Measurements from ENCODE around the gene PDXDC1. TPM values are rescaled to one million over a fixed set of nuclear protein-coding genes. Genes with fewer than 3 reads are reported as not detected.
A peak's percentile ranks its signal among the peaks of the same experiment; 100 is the strongest.
"Not testable (repeated sequence)": the region's sequence is repeated elsewhere in the genome, so short reads cannot be mapped to it uniquely, and the experiment has no call there.

Gene PDXDC1
- 75.5 and 80.3 TPM in 2 replicates for total RNA-seq (2014; rRNA removed; shearing (Covaris generic))

GRCh38 chr16:14974656-14975417, at the start of gene PDXDC1:
TSS of gene PDXDC1 (plus strand) at chr16:14975026. CDS start at chr16:14975200, 174 bp downstream.
- DNase-seq (ENCODE audit: low spot score), result peak; percentile 99

- peak; percentile 0 for DNase-seq (ENCODE audit: low spot score)
Measured at GRCh38 chr16:14928064-14928714, 46.6 kb upstream of the PDXDC1 start.

- not testable (repeated sequence) for DNase-seq (ENCODE audit: low spot score)
Measured at GRCh38 chr16:14929176-14929575, 45.6 kb upstream of the PDXDC1 start.

- DNase-seq (ENCODE audit: low spot score), result not testable (repeated sequence)
Measured at GRCh38 chr16:14930246-14930645, 44.6 kb upstream of the PDXDC1 start.

GRCh38 chr16:14930971-14931370, 43.9 kb upstream of the PDXDC1 start:
- DNase-seq (ENCODE audit: low spot score), result not testable (repeated sequence)

GRCh38 chr16:14932581-14933375, 42.0 kb upstream of the PDXDC1 start:
- not testable (repeated sequence) for DNase-seq (ENCODE audit: low spot score)

GRCh38 chr16:14937143-14937542, 37.7 kb upstream of the PDXDC1 start, which contains the start of gene NPIPA1:
TSS of gene NPIPA1 (plus strand) at chr16:14937443. CDS start at chr16:14937443, 0 bp downstream.
- not testable (repeated sequence) for DNase-seq (ENCODE audit: low spot score)

- DNase-seq (ENCODE audit: low spot score), result not testable (repeated sequence)
Measured at GRCh38 chr16:14937994-14938393, 36.8 kb upstream of the PDXDC1 start.

- not testable (repeated sequence) for DNase-seq (ENCODE audit: low spot score)
Measured at GRCh38 chr16:14942686-14943085, 32.1 kb upstream of the PDXDC1 start.

- DNase-seq (ENCODE audit: low spot score), result no peak
Measured at GRCh38 chr16:14955546-14956231, 19.1 kb upstream of the PDXDC1 start.

- DNase-seq (ENCODE audit: low spot score), result no peak
Measured at GRCh38 chr16:14957576-14958322, 17.1 kb upstream of the PDXDC1 start.

- DNase-seq (ENCODE audit: low spot score), result no peak
Measured at GRCh38 chr16:14958323-14958600, 16.6 kb upstream of the PDXDC1 start.

GRCh38 chr16:14958970-14959369, 15.9 kb upstream of the PDXDC1 start:
- no peak for DNase-seq (ENCODE audit: low spot score)

- no peak for DNase-seq (ENCODE audit: low spot score)
Measured at GRCh38 chr16:14961405-14962186, 13.2 kb upstream of the PDXDC1 start.

GRCh38 chr16:14963281-14964173, 11.3 kb upstream of the PDXDC1 start:
- no peak for DNase-seq (ENCODE audit: low spot score)

- DNase-seq (ENCODE audit: low spot score), result no peak
Measured at GRCh38 chr16:14965328-14965727, 9.5 kb upstream of the PDXDC1 start.

- DNase-seq (ENCODE audit: low spot score), result not testable (repeated sequence)
Measured at GRCh38 chr16:14969795-14970194, 5.0 kb upstream of the PDXDC1 start.

GRCh38 chr16:14971621-14972228, 3.1 kb upstream of the PDXDC1 start:
- not testable (repeated sequence) for DNase-seq (ENCODE audit: low spot score)
